Measurements from ENCODE around the gene ZYG11B.
"Not testable (repeated sequence)": the region's sequence is repeated elsewhere in the genome, so short reads cannot be mapped to it uniquely, and the experiment has no call there.

The ZYG11B gene

DNA sequence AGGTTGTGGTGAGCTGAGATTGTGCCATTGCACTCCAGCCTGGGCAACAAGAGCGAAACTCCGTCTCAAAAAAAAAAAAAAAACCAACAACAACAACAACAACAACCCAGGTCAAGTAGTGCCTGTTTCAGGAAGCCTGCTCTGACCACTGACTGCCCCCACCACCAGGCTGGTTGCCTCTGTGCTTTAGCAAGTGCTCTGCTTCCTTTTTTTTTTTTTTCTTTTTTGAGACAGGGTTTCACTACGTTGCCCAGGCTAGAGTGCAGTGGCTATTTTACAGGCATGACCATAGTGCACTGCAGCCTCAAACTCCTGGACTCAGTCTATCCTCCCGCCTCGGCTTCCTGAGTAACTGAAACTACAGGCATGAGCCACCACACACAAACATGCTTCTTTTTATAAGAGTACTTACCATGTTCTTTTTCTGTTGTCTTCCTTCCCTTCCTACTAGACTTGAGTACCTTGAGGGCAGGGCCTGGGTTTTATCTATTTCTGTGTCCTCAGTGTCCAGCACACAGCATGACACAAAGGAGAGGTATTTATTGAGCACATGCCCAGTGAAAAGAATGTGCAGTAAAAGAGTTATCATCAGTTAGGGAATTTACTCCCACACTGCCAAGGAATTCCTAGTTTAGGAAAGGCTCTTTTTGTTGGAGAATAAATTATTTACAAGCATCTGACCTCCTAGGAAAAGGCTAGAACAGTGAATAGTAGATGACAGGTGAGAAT lies 18.2 kb upstream of the ZYG11B start:
- no peak for DNase-seq

DNA sequence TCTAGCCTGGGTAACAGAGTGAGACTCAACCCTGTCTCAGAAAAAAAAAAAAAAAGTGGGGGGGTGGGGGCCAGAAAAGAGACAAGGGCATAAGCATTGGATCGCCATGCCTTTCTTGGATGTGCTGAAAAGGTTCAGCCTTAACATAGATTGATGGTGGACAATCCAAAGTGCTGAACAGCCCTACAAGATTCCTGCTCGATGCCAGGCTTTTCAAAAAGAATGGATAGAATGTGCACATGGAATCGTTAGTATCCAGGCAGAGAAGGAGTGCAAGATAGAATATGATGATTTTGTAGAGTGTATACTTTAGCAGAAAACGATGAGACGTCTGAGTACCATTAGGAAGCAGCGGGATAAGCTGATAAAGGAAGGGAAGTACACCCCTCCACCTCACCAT lies 17.2 kb upstream of the ZYG11B start:
- DNase-seq: no peak

DNA sequence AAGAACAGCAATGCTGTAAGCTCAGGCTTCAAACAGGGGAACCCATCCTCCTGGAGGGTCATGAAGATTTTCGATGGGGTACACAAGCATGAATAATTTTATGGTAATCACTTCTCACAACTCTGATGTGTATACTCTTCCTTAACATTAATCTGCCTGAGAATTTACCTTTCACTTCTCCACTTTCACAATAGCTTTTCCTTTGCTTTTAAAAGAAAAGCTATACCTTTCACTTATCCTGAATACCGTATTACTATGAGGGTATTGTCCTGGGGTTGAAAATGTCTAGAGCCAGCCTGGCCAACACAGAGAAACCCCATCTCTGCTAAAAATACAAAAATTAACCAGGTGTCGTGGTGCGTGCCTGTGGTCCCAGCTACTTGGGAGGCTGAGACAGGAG lies 12.7 kb upstream of the ZYG11B start:
- no peak for DNase-seq

DNA sequence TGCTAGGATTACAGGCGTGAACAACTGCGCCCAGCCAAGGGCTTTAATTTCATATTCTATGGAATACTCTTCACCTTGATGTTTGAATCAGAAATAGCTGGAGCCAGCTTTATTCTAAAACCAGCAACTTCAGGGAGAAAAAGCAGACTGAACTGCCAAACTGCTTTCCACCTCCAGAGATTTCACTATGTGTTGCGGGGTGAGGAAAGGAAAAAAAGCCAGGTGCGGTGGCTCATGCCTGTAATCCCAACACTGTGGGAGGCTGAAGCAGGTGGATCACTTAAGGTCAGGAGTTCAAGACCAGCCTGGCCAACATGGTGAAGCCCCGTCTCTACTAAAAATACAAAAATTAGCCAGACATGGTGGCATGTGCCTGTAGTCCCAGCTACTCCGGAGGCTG lies 11.0 kb upstream of the ZYG11B start:
- not testable (repeated sequence) for DNase-seq

DNA sequence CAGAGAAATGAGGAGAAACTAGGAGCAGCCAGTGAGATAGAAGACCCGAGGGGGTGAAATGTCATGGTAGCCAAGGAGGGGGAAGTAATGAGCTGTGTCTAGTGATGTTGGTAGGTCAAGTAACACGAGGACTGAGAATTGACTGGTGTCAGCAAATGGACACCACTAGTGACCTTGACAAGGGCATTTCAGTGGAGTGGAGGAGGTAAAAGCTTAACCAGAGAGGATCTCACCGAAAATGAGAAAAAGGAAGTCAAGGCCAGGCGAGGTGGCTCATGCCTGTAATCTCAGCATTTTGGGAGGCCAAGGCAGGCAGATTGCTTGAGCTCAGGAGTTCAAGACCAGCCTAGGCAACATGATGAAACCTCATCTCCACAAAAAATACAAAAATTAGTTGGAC lies 3.0 kb upstream of the ZYG11B start:
- no peak for DNase-seq

DNA sequence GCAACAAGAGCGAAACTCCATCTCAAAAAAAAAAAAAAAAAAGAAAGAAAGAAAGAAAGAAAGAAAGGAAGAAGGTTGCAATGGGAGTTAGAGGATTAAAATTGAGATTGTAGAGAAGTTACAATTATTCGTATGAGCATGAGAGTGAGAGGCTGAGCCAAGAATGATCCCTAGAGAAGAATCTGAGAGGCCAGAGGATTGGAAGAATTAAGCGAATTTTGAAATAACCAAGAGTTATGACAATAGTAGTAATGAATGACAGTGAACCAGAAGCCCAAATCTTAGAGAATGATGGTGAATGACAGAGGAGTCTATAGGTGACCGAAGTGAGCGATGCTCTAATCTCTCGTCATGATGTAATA lies 369 bp upstream of the ZYG11B start:
- DNase-seq: no peak

DNA sequence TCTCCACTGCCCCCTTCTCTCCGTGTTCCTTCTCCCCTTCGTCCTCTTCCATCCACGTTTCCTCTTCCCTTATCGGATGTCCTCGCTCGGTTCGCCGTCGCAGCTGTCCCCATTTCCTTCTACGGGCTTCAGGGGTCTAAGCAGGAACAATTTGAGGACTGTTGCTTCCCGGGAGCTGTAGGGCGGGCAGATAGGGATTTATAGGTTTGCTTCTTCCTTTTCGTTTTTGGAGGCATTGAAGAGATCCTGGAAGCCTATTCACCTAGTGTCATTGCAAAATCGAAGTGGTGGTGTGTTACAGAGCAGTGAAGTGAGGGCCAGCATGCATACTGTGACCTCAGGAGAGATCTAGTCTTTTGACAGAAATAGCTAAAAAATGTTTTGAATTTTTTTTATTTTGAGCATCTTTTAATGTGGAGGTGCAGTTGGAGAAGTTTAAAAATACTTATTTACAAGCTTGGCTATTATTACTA lies 897 bp downstream of the ZYG11B start:
- no peak for DNase-seq

DNA sequence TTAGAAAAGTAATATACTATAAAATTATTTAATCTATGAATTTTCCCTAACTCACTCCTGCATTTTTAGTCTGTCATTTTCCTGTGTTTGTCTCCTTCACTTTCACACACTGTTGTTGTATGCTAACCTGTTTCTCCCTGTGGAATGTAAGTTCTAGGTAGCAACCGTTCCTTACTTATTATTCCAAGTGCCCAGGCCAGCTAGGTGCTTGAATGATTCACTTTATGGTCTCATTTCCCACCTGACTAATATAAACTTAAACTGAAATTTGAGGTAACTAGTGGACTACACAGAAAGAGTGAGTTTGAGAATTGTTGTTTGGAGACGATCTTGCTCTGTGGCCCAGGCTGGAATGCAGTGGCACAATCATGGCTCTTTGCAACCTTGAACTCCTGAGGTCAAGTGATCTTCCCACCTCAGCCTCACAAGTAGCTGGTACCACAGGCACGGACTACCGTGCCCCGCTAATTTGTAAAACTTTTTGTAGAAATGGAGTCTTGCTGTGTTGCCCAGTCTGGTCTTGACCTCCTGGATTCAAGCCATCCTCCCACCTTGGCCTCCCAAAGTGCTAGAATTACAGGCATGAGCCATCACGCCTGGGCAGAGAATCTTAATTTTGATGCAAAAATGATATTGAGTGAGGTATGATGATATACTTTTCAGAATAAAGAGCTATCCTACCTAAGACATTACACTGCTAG lies 1.9 kb downstream of the ZYG11B start:
- DNase-seq: no peak

DNA sequence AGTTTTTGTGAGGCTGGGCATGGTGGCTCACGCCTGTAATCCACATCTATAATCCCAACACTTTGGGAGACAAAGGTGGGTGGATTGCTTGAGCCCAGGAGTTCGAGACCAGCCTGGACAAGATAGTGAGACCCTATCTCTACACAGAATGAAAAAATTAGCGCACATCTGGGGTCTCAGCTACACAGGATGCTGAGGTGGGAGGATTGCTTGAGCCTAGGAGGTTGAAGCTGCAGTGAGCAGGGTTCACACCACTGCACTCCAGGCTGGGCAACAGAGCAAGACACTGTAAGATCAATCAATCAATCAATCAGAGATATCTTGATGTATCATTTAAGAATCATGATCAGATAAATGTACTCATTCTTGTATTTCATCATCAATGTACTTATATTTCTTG lies 7.1 kb downstream of the ZYG11B start:
- DNase-seq: no peak

DNA sequence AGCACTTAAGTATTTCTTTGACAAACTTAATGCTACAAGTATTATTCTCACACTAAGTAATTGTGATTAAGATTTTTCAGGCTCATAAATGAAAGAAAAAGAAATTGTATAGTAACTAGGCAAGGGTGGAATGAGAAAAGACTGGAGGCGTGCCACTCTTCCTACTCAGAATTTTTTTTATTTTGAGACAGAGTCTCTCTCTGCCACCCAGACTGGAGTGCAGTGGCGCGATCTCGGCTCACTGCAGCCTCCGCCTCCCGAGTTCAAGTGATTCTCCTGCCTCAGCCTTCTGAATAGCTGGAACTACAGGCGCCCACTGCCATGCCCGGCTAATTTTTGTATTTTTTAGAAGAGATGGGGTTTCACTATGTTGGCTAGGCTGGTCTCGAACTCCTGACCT lies 9.1 kb downstream of the ZYG11B start:
- not testable (repeated sequence) for DNase-seq

DNA sequence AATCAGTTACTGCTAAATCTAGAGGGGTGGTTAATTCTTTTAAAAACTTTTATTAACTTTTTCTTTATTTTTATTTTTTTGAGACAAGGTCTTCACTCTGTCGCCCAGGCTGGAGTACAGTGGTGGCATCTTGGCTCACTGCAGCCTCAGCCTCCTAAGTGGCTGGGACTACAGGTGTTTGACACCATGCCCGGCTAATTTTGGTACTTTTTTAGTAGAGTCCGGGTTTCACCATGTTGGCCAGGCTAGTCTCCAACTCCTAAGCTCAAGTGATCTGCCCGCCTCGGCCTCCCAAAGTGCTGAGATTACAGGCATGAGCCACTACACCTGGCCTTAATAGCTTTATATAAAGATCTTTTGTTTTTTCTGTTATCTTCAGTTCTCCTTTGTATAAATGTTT lies 11.9 kb downstream of the ZYG11B start:
- no peak for DNase-seq

DNA sequence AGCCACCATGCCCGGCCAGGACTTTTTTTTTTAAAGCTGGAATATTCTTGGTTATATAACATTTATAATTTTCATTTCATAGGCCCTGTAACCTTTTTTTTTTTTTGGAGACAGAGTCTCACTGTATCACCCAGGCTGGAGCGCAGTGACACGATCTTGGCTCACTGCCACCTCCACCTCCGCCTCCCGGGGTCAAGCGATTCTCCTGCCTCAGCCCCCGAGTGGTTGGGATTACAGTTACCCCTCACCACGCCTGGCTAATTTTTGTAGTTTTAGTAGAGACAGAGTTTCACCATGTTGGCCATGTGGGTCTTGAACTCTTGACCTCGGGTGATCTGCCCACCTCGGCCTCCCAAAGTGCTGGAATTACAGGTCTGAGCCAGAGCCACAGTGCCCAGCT lies 12.6 kb downstream of the ZYG11B start:
- no peak for DNase-seq

DNA sequence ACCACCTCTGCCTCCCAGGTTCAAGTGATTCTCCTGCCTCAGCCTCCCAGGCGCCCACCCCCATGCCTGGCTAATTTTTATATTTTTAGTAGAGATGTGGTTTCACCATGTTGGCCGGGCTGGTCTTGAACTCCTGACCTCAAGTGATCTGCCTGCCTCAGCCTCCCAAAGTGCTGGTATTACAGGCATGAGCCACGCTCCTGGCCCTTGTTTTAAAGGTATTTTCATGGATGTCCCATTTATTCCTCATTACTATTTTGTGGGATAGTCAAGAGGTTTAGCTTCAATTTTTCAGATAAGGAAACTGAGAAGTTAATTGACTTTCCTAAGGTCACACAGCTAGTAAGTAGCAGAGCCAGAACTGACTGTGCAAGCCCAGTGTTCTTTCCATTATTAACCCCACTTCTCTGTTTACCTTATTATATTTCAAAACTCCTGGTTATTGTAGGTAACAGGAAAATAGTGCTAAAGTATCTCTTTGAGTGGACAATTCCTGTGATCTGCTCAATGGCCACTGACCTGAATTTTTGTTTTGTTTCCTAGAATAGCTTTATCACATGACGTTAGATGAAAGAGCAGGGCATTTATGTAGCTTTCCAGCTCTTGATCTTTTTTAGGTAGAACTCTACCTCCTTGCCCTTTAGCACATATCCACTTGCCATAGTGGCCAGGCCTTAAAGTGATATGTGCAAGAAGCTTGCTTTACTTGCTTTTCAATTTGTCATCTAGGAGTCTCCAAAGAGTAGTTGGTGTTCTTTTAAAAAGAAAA lies 13.6 kb downstream of the ZYG11B start:
- DNase-seq: no peak

DNA sequence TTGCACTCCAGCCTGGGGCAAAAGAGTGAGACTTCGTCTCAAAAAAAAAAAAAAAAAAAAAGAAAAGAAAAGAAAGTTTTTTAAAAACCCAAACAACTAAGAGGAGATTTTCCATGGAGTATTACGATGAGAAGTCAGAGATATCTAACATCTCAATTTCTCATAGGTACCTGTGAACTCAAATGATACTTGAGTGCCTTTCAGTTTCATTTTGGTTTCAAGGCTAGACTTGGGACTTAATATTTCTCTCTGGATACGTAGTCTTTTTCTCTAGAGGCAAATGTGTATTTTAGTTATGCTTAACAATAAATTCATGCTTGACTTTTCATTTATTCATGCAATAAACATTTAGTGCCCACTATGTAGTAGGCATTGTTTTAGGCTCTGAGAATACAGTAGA lies 15.0 kb downstream of the ZYG11B start:
- no peak for DNase-seq

DNA sequence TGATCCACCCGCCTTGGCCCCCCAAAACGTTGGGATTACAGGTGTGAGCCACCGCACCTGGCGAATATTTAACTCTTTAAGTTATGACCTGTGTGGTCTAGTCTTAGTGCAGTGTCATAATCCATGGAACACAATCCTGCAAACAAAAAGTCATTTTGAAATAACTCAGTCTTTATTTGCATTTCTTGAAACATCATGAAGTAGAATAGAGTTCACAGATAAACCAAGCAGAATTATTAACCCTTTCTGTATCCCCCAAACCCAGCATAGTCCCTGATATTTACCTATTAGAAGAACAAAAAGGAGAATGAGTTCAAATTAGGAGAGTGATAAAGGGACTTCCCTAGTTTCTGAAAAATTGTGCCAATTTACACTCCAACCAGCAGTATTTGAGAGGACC lies 19.9 kb downstream of the ZYG11B start:
- no peak for DNase-seq

DNA sequence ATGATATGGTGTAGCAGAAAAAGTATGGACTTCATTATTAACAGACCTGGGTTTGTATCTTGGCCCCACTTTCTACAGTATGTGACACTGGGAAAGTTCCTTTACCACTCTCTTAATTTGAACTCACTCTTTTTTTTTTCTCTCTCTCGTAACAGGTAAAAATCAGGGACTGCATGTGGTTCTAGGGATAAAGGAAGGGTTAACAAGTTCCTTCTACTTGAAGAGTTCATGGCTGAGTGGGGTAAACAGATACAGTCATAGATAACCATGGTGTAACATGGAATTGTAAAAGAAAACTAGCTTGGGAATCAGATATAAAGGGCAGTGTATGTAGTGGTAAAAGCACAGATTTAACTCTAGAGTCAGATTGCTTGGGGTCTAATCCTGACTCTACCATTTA lies 21.2 kb downstream of the ZYG11B start:
- DNase-seq: no peak

DNA sequence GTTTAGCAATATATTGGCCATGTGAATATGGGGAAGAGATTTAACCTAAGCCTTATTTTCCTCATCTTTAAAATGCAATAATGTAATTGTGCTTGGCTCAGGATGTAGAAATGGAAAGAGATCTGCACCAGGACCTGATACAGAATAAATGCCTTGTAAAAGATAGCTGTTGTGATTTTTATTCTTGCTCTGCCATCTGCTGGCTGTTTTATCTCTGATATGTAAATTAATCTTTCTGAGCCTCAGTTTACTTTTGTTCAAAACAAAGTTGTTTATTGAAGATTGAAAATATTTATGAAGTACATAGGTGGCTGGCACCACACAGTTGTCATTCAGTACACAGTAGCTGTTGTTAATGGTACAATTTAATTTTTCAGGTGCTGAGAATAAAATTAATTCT lies 21.9 kb downstream of the ZYG11B start:
- no peak for DNase-seq

DNA sequence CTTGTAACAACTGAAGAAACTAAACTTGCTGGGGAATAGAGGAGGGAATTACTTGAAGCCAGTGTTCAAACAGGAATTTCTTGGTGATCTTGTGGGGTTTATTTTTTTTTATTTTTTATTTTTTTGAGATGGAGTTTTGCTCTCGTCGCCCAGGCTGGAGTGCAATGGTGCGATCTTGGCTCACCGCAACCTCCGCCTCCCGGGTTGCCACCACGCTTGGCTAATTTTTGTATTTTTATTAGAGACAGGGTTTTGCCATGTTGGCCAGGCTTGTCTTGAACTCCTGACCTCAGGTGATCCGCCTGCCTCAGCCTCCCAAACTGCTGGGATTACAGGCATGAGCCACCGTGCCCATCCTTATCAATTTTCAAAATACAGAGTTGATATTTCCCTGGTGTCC lies 23.2 kb downstream of the ZYG11B start:
- not testable (repeated sequence) for DNase-seq

DNA sequence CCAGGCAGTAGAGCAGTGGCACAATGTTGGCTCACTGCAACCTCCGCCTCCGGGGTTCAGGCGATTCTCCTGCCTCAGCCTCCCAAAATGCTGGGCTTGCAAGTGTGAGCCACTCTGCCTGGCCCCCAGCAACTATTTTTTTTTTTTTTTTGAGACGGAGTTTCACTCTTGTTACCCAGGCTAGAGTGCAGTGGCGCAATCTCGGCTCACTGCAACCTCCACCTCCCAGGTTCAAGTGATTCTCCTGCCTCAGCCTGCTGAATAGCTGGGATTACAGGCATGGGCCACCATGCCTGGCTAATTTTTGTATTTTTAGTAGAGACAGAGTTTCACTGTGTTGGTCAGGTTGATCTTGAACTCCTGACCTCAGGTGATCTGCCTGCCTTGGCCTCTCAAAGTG lies 23.9 kb downstream of the ZYG11B start:
- not testable (repeated sequence) for DNase-seq

DNA sequence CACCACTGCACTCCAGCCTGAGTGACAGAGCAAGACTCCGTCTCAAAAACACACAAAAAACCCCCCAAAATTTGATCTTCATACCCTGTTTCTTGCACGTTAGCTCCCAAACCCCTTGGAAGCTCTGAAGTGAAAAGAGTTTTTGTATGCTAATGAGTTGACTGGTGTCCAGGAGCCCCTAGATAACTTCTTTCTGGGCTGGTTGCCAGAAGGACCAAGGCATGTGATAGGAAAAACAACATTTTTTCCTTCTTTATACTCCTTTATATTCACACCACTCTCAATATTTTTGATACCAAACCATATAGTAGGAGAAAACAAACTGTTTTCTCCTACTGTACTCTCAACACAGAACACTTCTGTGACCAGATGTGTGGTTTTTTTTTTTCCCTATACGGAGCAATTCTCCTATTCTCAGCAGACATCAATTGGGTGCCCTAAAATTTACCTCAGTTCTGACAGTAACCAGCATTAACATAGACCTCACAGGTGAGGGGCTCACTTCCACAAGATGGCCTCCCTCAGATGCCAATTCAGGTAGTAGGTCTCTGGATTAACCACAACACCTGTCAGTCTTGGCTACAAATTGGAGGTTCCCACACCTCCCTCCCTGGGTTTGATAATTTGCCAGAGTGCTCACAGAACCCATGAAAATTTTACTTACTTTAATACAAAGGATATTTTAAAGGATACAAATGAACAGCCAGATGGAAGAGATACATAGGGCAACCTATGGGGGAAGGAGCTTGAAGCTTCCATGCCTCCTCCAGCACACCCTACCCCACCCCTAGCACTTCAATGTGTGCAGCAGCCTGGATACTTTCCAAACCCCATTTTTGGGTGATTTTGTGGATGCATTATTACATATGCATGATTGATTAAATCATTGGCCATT lies 25.6 kb downstream of the ZYG11B start:
- DNase-seq: no peak

DNA sequence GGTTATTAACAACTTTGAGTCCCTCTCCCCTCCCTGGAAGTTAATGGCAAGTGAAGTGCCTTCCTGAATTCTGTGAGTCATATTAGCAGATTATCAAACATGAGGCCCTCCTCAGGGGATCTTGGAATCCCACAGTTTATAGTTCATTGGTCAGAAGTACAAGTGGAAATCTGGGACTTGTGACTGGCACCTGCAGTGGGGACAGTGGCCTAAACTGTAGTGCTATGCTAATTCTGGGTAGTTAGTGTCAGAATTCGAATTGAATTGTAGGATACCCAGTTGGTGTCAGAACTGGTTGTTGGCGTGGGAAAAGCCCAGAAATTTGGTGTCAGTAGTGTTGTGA lies 26.2 kb downstream of the ZYG11B start:
- DNase-seq: no peak

DNA sequence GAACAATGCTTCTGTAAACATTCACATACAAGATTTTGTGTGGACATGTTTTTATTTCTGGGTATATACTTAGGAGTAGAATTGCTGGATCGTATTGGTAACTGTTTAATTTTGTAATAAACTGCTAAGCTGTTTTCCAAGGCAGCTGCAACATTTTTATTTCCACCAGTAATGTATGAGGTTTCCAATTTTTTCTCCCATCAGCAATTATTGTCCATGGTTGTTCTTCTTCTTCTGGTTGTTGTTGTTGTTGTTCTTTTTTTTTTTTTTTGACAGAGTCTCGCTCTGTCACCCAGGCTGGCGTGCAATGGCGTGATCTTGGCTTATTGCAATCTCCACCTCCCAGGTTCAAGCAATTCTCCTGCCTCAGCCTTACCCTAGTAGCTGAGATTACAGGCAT lies 26.9 kb downstream of the ZYG11B start:
- DNase-seq: no peak

DNA sequence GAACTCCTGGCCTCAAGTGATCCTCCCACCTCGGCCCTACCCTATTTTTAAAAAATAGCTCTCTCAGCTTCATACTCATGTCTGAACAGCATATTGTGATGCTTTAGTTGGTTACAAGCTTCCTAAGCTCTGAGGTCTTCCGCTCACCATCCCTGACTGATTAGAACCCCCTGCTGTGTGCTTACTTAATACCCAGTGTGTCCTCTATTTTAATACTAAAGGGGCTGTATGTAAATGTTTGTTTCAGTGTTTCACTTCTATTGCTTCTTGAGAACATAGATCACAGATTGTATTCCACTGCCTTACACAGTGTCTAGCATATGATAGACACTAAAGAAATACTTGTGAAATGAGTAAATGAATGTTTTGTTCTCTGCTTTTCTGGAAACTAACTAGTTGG lies 29.8 kb downstream of the ZYG11B start:
- DNase-seq: no peak
